Mesothelial cell of epicardium (in vitro differentiated cells): ENCODE results near the gene POM121C. TPM values are rescaled to one million over a fixed set of nuclear protein-coding genes. Genes with fewer than 3 reads are reported as not detected.
"Not testable (repeated sequence)": the region's sequence is repeated elsewhere in the genome, so short reads cannot be mapped to it uniquely, and the experiment has no call there.

Experiments used
- DNase-seq, 2 experiments: peaks; one replicate each; pipeline ENCODE4 v3.0.0; 2021; ENCODE audit warnings: low spot score in 2 of 2; ENCODE audit not compliant: unreplicated experiment in 2 of 2
- H3K27ac Mint-ChIP-seq: 2 replicates; pipeline ENCODE4 v1.8.0; 2021; ENCODE audit warnings: mixed read lengths
- H3K27me3 Mint-ChIP-seq: 2 replicates; pipeline ENCODE4 v1.8.0; 2021; ENCODE audit warnings: low read depth, mixed read lengths
- H3K36me3 Mint-ChIP-seq: 2 replicates; pipeline ENCODE4 v1.8.0; 2021; ENCODE audit warnings: mixed read lengths
- H3K4me1 Mint-ChIP-seq: 2 replicates; pipeline ENCODE4 v1.8.0; 2021; ENCODE audit warnings: mixed read lengths
- H3K4me3 Mint-ChIP-seq: 2 replicates; pipeline ENCODE4 v1.8.0; 2021; ENCODE audit warnings: mild to moderate bottlenecking, moderate library complexity, mixed read lengths
- H3K9me3 Mint-ChIP-seq: 2 replicates; pipeline ENCODE4 v1.8.0; 2021; ENCODE audit warnings: mixed read lengths
- CTCF ChIP-seq: fragments of 200-600 bp; sonication (generic); IDR thresholded peaks from one replicate; pipeline ENCODE4 v1.5.0; 2021; ENCODE audit warnings: antibody characterized with exemption; ENCODE audit not compliant: unreplicated experiment
- total RNA-seq: library from RNA; stranded (reverse); gene quantifications from 3 replicates; pipeline ENCODE4 v1.2.1, GENCODE V29; 2021

The POM121C gene
- total RNA-seq, 1 donor from 2014 or later, result 90.1 TPM

GRCh38 chr7:75485355-75485978 is 632 bp downstream of the POM121C start:
- not testable (repeated sequence) for H3K27me3 Mint-ChIP-seq, DNase-seq, H3K36me3 Mint-ChIP-seq, H3K4me1 Mint-ChIP-seq, H3K9me3 Mint-ChIP-seq
- Mint-ChIP-seq H3K27ac (peak overlapping the region; percentile 86), H3K4me3 (peak overlapping the region; percentile 94)

GRCh38 chr7:75480313-75480712 is 5.8 kb downstream of the POM121C start:
- not testable (repeated sequence) for H3K36me3 Mint-ChIP-seq, H3K4me3 Mint-ChIP-seq, H3K27ac Mint-ChIP-seq, H3K27me3 Mint-ChIP-seq, H3K9me3 Mint-ChIP-seq, DNase-seq, H3K4me1 Mint-ChIP-seq

GRCh38 chr7:75477457-75477856 is 8.6 kb downstream of the POM121C start:
- H3K27me3 Mint-ChIP-seq, DNase-seq, H3K4me1 Mint-ChIP-seq, H3K27ac Mint-ChIP-seq, H3K9me3 Mint-ChIP-seq, H3K4me3 Mint-ChIP-seq: not testable (repeated sequence)
- peaks cover 13% of the 10 kb centered on the region for H3K36me3 Mint-ChIP-seq

- not testable (repeated sequence) for H3K27ac Mint-ChIP-seq, H3K9me3 Mint-ChIP-seq, H3K27me3 Mint-ChIP-seq, H3K4me1 Mint-ChIP-seq, DNase-seq, H3K4me3 Mint-ChIP-seq
- peaks cover 32% of the 10 kb centered on the region for H3K36me3 Mint-ChIP-seq
Measured at GRCh38 chr7:75470166-75470565, 15.9 kb downstream of the POM121C start.

GRCh38 chr7:75460541-75460940 is 25.6 kb downstream of the POM121C start:
- H3K4me3 Mint-ChIP-seq, DNase-seq, H3K4me1 Mint-ChIP-seq, H3K36me3 Mint-ChIP-seq, H3K27ac Mint-ChIP-seq, H3K27me3 Mint-ChIP-seq, H3K9me3 Mint-ChIP-seq: not testable (repeated sequence)

GRCh38 chr7:75458034-75458433 is 28.1 kb downstream of the POM121C start:
- H3K9me3 Mint-ChIP-seq, H3K27me3 Mint-ChIP-seq, H3K27ac Mint-ChIP-seq, H3K4me3 Mint-ChIP-seq, DNase-seq, H3K4me1 Mint-ChIP-seq, H3K36me3 Mint-ChIP-seq: not testable (repeated sequence)

- H3K9me3 Mint-ChIP-seq, H3K36me3 Mint-ChIP-seq, H3K27me3 Mint-ChIP-seq, H3K4me1 Mint-ChIP-seq, H3K27ac Mint-ChIP-seq, DNase-seq, H3K4me3 Mint-ChIP-seq: not testable (repeated sequence)
Measured at GRCh38 chr7:75456403-75456802, 29.7 kb downstream of the POM121C start.

- H3K4me3 Mint-ChIP-seq, H3K36me3 Mint-ChIP-seq, H3K9me3 Mint-ChIP-seq, H3K27me3 Mint-ChIP-seq, DNase-seq, H3K27ac Mint-ChIP-seq, H3K4me1 Mint-ChIP-seq: not testable (repeated sequence)
- TF ChIP-seq CTCF, result peak; percentile 29
Measured at GRCh38 chr7:75452494-75452955, 33.6 kb downstream of the POM121C start.

GRCh38 chr7:75449946-75450345 is 36.2 kb downstream of the POM121C start:
- not testable (repeated sequence) for DNase-seq, H3K4me3 Mint-ChIP-seq, H3K4me1 Mint-ChIP-seq, H3K36me3 Mint-ChIP-seq, H3K27me3 Mint-ChIP-seq, H3K9me3 Mint-ChIP-seq, H3K27ac Mint-ChIP-seq

- not testable (repeated sequence) for H3K4me1 Mint-ChIP-seq
- Mint-ChIP-seq H3K36me3 (peaks cover 14% of the 10 kb centered on the region), H3K27ac (peak overlapping the region; percentile 99)
Measured at GRCh38 chr7:75442465-75443111, 43.5 kb downstream of the POM121C start.

GRCh38 chr7:75442101-75442464 is 44.0 kb downstream of the POM121C start:
- H3K4me1 Mint-ChIP-seq, DNase-seq, H3K9me3 Mint-ChIP-seq, H3K27me3 Mint-ChIP-seq: not testable (repeated sequence)
- Mint-ChIP-seq H3K36me3 (peaks cover 14% of the 10 kb centered on the region), H3K4me3 (peak overlapping the region; percentile 86), H3K27ac (peak overlapping the region; percentile 99)

More at GRCh38 chr7:75442465-75443111, 43.5 kb downstream of the POM121C start:
- H3K9me3 Mint-ChIP-seq, H3K27me3 Mint-ChIP-seq: not testable (repeated sequence)
- H3K4me3 Mint-ChIP-seq, result peak overlapping the region; percentile 91
- peak in 1 of 2 experiments; percentile 73 for DNase-seq

GRCh38 chr7:75439000-75439399 is 47.1 kb downstream of the POM121C start:
- H3K4me1 Mint-ChIP-seq, H3K27ac Mint-ChIP-seq, DNase-seq, H3K4me3 Mint-ChIP-seq, H3K9me3 Mint-ChIP-seq, H3K27me3 Mint-ChIP-seq: not testable (repeated sequence)
- H3K36me3 Mint-ChIP-seq, result peaks cover 30% of the 10 kb centered on the region

- H3K4me3 Mint-ChIP-seq, H3K27ac Mint-ChIP-seq, H3K9me3 Mint-ChIP-seq, H3K27me3 Mint-ChIP-seq, H3K4me1 Mint-ChIP-seq, DNase-seq: not testable (repeated sequence)
- peaks cover 13% of the 10 kb centered on the region for H3K36me3 Mint-ChIP-seq
Measured at GRCh38 chr7:75423481-75423880, 62.6 kb downstream of the POM121C start.
